Heart left ventricle (tissue), 16 donors: Measurements from ENCODE around the gene MYO5B. TPM values are rescaled to one million over a fixed set of nuclear protein-coding genes. Genes with fewer than 3 reads are reported as not detected.
A peak's percentile ranks its signal among the peaks of the same experiment; 100 is the strongest.

Source experiments
- ATAC-seq, 4 donors: fragments of 200-7000 bp; cut with Tn5 transposase; one replicate each; pipeline ENCODE4 v1.9.1; 2020 to 2022; ENCODE audit warnings: moderate library complexity in 4 of 4, mild to moderate bottlenecking in 3 of 4, moderate number of reproducible peaks in 1 of 4
- DNase-seq, 5 donors: peaks; one replicate each; pipeline ENCODE4 v3.0.0-alpha.2; 2020
- H3K27ac ChIP-seq, 12 donors: fragments of 200-600 bp; sonication (generic) in 4 of 12; one replicate each; pipeline versions ENCODE4 v1.5.0 to v1.8.0; 2016 to 2022; ENCODE audit warnings: mild to moderate bottlenecking in 2 of 12
- H3K27me3 ChIP-seq, 9 donors: fragments of 200-600 bp; sonication (generic) in 2 of 9; one replicate each; pipeline versions ENCODE4 v1.5.1 to v1.8.0; 2016 to 2022; ENCODE audit warnings: mild to moderate bottlenecking in 3 of 9
- H3K36me3 ChIP-seq, 9 donors: fragments of 200-600 bp; sonication (generic) in 2 of 9; one replicate each; pipeline versions ENCODE4 v1.5.0 to v1.8.0; 2018 to 2022; ENCODE audit warnings: mild to moderate bottlenecking in 2 of 9
- H3K4me1 ChIP-seq, 12 donors: fragments of 200-600 bp; sonication (generic) in 4 of 12; one replicate each; pipeline versions ENCODE4 v1.5.0 to v1.8.0; 2016 to 2022; ENCODE audit warnings: mild to moderate bottlenecking in 3 of 12
- H3K4me3 ChIP-seq, 12 donors: fragments of 200-600 bp; sonication (generic) in 4 of 12; one replicate each; pipeline versions ENCODE4 v1.5.0 to v1.8.0; 2017 to 2022; ENCODE audit warnings: mild to moderate bottlenecking in 9 of 12, moderate library complexity in 4 of 12
- H3K9me3 ChIP-seq, 12 donors: fragments of 200-600 bp; sonication (generic) in 4 of 12; one replicate each; pipeline versions ENCODE4 v1.5.0 to v1.8.0; 2016 to 2022; ENCODE audit warnings: mild to moderate bottlenecking in 1 of 12
- POLR2A ChIP-seq, 2 donors: fragments of 450-650 bp; IDR thresholded peaks; one replicate each; pipeline ENCODE4 v1.6.1; 2017; ENCODE audit warnings: antibody characterized with exemption in 2 of 2, mild to moderate bottlenecking in 2 of 2, moderate library complexity in 2 of 2
- WGBS, 4 donors: extraction: QIAGEN DNeasy Blood & Tissue Kit in 2 of 4; methylation state at CpG; one replicate each; pipeline versions ENCODE4 v1.1.5 to v1.1.7; 2013 to 2018; 5-methylcytosine and 5-hydroxymethylcytosine counted together
- intact Hi-C, 10 donors: fragments of 100-400 bp; cut with DNase I; formaldehyde crosslinking; loops; one replicate each; pipeline versions ENCODE4 v1.11.1 to v1.14.2; 2022
- polyA plus RNA-seq, 2 donors: library from polyadenylated mRNA; stranded (reverse); fragments of 200-250 nt; gene quantifications; one replicate each; pipeline ENCODE4 v1.2.3, GENCODE V29; 2013
- total RNA-seq, 9 donors: library from RNA; depleted of rRNA in 2 of 9; stranded (reverse); fragments of >200 nt in 2 of 9; fragmentation: NEBNext Ultra II Directional in 3 of 9; extraction: Animal tissue kit (Norgen Biotek cat#: 25700) in 3 of 9; gene quantifications; one replicate each; pipeline versions ENCODE4 v1.1.0 to v1.2.4, GENCODE V29; 2016 to 2023
- TF ChIP-seq, protein P1 (sequence below), 12 donors: fragments of 200-600 bp; sonication (generic) in 4 of 12; IDR thresholded peaks; one replicate each; pipeline versions ENCODE4 v1.5.0 to v1.8.0; 2018 to 2022; ENCODE audit warnings: antibody characterized with exemption in 12 of 12, mild to moderate bottlenecking in 5 of 12
- donor health status: ischemic (EF 13 %, LVEDD 7.1; RV severe dilation, severe dysfunction).
- donor health status: healthy with polysubstance abuse.
- donor health status: DM: no; HTN: yes; CAD: no.
- donor health status: DM: no; HTN: no; CAD: no.
- donor health status: ischemic (EF 25% LVEDD 6.9; RV normal size, moderate dysfunction).
- donor health status: ischemic (EF 25% LVEDD 5.7; RV mildly dilated, moderate dysfunction).
- donor health status: healthy.
- donor health status: DM: yes; HTN: yes; CAD: no.
- donor health status: ischemic (EF 35%, LVEDD 5.7; RV mildly dilated, moderate dysfunction).
- donor health status: nonischemic (EF 11% LVEDD 7.7; RV severe dilation, severe dysfunction).
- donor health status: DM: yes; HTN: yes; CAD: no.
- donor health status: PGD.
- donor health status: ischemic (EF 29% LVEDD 5.4; RV normal size, mild dysfunction).
- donor health status: nonischemic (EF 23%, LVEDD 6.1; RV moderate dilation, normal function).

Gene MYO5B
- total and polyA plus RNA-seq, 11 donors, result 0.51 to 5.9 (median 1.4) TPM

DNA sequence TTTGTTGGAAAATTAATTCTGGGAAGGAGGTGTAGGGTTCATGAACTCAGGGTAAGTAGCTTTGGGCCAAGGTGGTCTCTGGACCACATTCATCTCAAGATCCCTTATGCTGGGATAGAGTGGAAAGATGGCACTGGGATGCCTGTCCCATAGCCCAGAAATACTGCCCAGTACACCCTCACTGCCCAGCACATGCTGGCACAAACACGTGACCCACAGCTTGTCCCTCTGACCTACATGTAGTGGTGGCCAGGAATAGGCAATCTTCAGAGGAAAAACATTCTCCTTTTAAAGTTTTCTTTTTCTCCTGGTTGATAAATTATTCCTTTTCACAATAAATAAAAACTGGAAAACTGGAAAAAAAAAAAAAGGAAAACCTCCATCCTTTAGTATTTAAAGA, 246.0 kb downstream of the MYO5B start:
- no peak for DNase-seq
- no peaks in the 10 kb centered on the region for H3K9me3 ChIP-seq
- TF ChIP-seq POLR2A (IDR thresholded peaks at IDR 0.05), result no peak
- TF ChIP-seq, protein P1, sequence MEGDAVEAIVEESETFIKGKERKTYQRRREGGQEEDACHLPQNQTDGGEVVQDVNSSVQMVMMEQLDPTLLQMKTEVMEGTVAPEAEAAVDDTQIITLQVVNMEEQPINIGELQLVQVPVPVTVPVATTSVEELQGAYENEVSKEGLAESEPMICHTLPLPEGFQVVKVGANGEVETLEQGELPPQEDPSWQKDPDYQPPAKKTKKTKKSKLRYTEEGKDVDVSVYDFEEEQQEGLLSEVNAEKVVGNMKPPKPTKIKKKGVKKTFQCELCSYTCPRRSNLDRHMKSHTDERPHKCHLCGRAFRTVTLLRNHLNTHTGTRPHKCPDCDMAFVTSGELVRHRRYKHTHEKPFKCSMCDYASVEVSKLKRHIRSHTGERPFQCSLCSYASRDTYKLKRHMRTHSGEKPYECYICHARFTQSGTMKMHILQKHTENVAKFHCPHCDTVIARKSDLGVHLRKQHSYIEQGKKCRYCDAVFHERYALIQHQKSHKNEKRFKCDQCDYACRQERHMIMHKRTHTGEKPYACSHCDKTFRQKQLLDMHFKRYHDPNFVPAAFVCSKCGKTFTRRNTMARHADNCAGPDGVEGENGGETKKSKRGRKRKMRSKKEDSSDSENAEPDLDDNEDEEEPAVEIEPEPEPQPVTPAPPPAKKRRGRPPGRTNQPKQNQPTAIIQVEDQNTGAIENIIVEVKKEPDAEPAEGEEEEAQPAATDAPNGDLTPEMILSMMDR (IDR thresholded peaks at IDR 0.05), result no peak
- no peaks in the 10 kb centered on the region for H3K36me3 ChIP-seq
- WGBS, 4 donors, result 69 to 89% (median 73%) methylated on average over 1 of the region's 1 CpG
- H3K4me1 ChIP-seq, result no peaks in the 10 kb centered on the region
- no peak overlapping the region for H3K4me3 ChIP-seq
- ATAC-seq, result no peak
- intact Hi-C loops, result loop anchor here in 2 of 10 donors (10.0 kb wide), 2 partner anchors 66 to 256 kb away; no protein-coding TSS in a partner anchor
- H3K27ac ChIP-seq, result no peak overlapping the region
- peaks cover 0 to 13% (median 0%) of the 10 kb centered on the region in 9 donors for H3K27me3 ChIP-seq

DNA sequence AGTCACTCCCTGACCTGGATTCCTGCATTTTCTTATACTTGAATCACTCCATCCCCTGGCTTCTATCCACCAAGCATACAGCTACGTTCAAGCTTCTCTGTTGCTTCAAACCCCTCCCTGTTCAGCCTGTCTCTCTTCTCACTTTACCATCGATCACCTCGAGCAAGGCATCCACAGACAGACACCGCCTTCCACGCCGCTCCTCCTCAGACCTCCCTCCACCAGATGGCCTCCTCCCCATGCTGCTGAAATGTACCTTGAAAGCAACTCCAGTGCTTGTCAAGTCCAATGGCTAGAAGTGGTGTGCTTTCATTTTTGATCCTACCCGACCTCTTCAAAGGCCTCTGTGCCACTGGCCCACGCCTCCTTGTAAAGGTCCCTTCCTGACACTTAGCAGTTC, 250.3 kb downstream of the MYO5B start:
- intact Hi-C loops, result loop anchor here in 2 of 10 donors (10.0 kb wide), 2 partner anchors 70 to 260 kb away; no protein-coding TSS in a partner anchor
- Histone ChIP-seq H3K27ac (no peak overlapping the region), H3K4me3 (no peak overlapping the region), H3K36me3 (no peaks in the 10 kb centered on the region), H3K9me3 (no peaks in the 10 kb centered on the region), H3K27me3 (peaks cover 0 to 4% (median 0%) of the 10 kb centered on the region in 9 donors), H3K4me1 (no peaks in the 10 kb centered on the region)
- TF ChIP-seq, protein P1 (IDR thresholded peaks at IDR 0.05), result peak in 6 of 12 donors; percentile 8 to 44 (median 24)
- TF ChIP-seq POLR2A (IDR thresholded peaks at IDR 0.05), result no peak
- ATAC-seq (peak in 2 of 4 donors; percentile 44 to 50), DNase-seq (no peak)
- 51 to 61% (median 58%) methylated on average over 8 of the region's 8 CpGs for WGBS, 4 donors

DNA sequence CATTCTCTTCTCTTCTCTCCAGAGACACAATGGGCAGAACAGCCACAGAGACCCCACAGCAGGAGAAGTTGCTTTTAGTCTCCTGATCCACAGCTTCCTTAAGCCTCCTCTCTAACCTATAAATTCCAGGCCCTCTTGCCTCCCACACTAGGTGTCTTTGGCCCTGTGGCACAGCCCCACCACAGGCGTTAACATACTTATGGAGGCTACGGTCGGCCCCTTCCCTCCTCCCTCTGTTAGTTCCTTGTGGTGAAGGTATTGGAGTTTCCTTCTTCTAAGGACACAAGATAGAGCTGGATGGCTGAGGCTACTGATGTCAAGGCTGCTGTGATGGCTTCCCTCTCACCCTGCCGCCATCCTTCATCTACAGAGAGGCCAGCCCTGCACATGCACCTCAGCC, 258.1 kb downstream of the MYO5B start:
- H3K4me1 ChIP-seq, result peaks cover 0 to 12% (median 0%) of the 10 kb centered on the region in 12 donors
- ATAC-seq (no peak), DNase-seq (no peak)
- H3K9me3 ChIP-seq, result no peaks in the 10 kb centered on the region
- H3K4me3 ChIP-seq, result no peak overlapping the region
- TF ChIP-seq, protein P1 (IDR thresholded peaks at IDR 0.05), result no peak
- no peak for TF ChIP-seq POLR2A (IDR thresholded peaks at IDR 0.05)
- WGBS, 4 donors, result 75 to 87% (median 83%) methylated on average over 4 of the region's 4 CpGs
- no peak overlapping the region for H3K27ac ChIP-seq
- H3K27me3 ChIP-seq, result no peaks in the 10 kb centered on the region
- intact Hi-C loops, result no loop called here
- no peaks in the 10 kb centered on the region for H3K36me3 ChIP-seq

DNA sequence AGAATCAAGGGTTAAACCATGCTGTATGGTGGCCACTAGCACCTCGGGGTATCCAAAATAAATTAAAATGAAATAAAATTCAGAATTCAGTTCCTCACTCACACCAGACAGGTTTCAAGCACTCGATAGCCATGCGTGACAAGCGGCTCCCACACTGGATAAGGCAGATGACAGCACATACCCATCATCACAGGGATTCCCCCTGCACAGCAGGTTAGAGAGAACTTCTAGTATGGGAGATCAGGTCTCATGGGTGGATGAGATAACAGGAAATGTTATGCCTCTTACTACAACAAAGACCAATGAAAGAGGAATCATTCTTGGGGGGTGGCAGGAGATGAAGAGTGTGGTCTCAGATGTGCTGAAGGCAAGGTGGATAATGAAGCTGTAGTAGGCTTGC, 259.7 kb downstream of the MYO5B start:
- DNase-seq, result no peak
- no peak for TF ChIP-seq POLR2A (IDR thresholded peaks at IDR 0.05)
- TF ChIP-seq, protein P1 (IDR thresholded peaks at IDR 0.05), result no peak
- intact Hi-C loops, result no loop called here
- no peaks in the 10 kb centered on the region for H3K9me3 ChIP-seq
- no peak for ATAC-seq
- no peak overlapping the region for H3K27ac ChIP-seq
- WGBS, 4 donors, result 75 to 92% (median 81%) methylated on average over 4 of the region's 4 CpGs
- H3K27me3 ChIP-seq, result no peaks in the 10 kb centered on the region
- no peaks in the 10 kb centered on the region for H3K36me3 ChIP-seq
- H3K4me1 ChIP-seq, result peaks cover 0 to 12% (median 0%) of the 10 kb centered on the region in 12 donors
- H3K4me3 ChIP-seq, result no peak overlapping the region
